GM12864 (cell line): Measurements from ENCODE around the gene GLUD1.
"Not testable (repeated sequence)": the region's sequence is repeated elsewhere in the genome, so short reads cannot be mapped to it uniquely, and the experiment has no call there.

Experiments
- DNase-seq: peaks from one replicate; pipeline ENCODE4 v3.0.0-alpha.2; 2011; ENCODE audit warnings: low read depth
- H3K4me3 ChIP-seq: 2 replicates; pipeline ENCODE4 v1.5.1; 2011; ENCODE audit warnings: mild to moderate bottlenecking, low read depth, low read length, control low read depth
- TF ChIP-seq, protein P1 (sequence below): IDR thresholded peaks from 2 replicates; pipeline ENCODE4 v1.5.1; 2011; ENCODE audit warnings: low read depth, mild to moderate bottlenecking, moderate library complexity, low read length, control low read depth, inconsistent platforms; ENCODE audit errors: missing control alignments

Gene GLUD1

DNA sequence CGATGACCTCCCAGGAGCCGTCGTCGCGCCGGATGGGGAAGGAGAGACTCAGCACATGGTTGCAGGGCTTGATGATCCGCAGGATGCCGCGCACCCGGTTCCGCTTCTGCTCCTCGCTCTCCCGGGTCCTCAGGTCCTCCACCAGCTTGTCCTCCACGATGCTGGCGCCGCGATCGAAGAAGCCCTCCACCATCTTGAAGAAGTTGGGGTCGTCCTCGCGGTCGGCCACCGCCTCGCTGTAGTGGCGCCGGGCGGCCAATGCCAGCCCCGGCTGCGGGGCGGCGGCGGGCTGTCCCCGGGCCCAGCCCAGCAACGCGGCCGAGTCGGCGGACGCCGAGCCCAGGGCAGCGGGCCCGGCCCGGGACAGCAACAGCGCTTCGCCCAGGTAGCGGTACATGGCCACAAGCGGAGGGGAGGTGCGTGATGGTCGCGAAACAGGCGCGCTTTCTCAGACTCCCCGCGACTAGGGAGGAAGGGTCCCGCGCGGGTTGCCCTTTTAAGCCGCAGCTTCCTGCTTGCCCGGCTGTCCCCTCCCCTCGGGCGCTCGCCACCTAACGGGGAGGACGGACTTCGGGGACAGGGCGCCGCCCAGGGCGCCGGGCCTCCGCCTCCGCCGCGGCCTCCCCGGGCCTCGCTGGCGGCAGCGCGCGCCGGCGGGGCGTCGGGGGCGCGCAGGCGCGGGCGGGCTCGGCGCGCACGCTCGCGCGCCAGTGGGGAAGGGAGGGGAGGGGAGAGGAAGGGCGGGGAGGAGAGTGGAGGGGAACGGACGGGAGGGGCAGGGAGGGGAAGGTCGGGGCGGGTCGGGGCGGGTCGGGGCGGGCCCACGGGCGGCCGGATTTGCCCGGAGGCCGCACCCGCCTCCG lies at the start of gene GLUD1, which contains the start of gene SHLD2:
GLUD1 (minus strand) TSS at position 471 of the 863 bp plus-strand sequence; CDS start at position 397, 74 bp downstream.
SHLD2 (plus strand) TSS at position 834 of the 863 bp plus-strand sequence. CDS start 56,149 bp downstream, outside the sequence.
- TF ChIP-seq, protein P1, sequence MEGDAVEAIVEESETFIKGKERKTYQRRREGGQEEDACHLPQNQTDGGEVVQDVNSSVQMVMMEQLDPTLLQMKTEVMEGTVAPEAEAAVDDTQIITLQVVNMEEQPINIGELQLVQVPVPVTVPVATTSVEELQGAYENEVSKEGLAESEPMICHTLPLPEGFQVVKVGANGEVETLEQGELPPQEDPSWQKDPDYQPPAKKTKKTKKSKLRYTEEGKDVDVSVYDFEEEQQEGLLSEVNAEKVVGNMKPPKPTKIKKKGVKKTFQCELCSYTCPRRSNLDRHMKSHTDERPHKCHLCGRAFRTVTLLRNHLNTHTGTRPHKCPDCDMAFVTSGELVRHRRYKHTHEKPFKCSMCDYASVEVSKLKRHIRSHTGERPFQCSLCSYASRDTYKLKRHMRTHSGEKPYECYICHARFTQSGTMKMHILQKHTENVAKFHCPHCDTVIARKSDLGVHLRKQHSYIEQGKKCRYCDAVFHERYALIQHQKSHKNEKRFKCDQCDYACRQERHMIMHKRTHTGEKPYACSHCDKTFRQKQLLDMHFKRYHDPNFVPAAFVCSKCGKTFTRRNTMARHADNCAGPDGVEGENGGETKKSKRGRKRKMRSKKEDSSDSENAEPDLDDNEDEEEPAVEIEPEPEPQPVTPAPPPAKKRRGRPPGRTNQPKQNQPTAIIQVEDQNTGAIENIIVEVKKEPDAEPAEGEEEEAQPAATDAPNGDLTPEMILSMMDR, result no peak
- H3K4me3 ChIP-seq, result peak within 1 kb of the TSS; percentile 74
- peak; percentile 81 for DNase-seq

DNA sequence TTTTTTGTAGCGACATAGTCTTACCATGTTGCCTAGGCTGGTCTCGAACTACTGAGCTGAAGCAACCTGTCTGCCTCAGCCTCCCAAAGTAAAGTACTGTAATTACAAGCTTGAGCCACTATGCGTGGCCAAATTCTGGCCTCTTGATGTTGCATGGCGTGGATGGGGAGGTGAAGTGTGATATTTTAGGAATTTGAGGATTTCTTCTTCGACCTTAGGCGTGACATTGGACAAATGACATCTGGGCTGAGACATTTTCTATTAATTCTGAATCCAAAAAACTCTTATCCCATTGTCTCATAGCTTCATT lies 48.4 kb upstream of the GLUD1 start:
- H3K4me3 ChIP-seq, DNase-seq: not testable (repeated sequence)

DNA sequence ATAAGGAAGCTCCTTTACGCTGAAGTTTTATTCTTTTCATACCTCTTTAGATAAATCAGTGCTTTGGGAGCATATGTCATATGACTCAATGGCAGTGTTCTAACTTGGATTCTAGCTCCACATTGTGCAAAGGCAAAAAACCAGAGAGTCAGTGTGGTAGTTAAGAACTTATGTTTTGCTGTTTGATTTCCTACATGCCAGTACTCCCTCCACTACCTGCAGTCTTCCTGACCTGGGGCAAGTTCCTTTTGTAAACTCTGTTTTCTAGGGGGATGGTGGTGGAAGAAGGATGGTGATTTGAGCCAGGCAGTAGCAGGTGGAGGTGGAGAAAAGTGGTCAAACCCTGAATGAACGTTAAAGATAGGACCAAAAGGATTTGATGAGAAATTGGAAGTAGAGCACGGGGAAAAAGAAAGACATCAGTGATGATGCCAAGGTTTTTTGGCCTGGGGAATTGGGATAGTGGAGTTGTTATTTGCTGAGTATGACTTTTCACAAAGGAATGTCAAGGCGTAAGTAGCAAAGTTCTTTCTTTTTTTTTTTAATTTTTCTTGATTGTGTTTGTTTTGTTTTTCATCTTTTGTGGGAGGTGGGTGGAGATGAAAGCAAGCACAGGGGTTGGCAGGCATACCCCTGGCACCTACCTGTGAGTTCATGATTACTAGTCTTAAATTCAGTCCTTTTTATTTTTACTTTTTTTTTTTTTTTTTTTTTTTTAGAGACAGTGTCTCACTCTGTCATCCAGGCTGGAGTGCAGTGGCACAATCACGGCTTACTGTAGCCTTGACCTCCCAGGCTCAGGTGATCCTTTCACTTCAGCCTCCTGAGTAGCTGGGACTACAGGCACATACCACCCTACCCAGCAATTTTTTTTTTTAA lies 47.8 kb upstream of the GLUD1 start:
- not testable (repeated sequence) for DNase-seq, H3K4me3 ChIP-seq

DNA sequence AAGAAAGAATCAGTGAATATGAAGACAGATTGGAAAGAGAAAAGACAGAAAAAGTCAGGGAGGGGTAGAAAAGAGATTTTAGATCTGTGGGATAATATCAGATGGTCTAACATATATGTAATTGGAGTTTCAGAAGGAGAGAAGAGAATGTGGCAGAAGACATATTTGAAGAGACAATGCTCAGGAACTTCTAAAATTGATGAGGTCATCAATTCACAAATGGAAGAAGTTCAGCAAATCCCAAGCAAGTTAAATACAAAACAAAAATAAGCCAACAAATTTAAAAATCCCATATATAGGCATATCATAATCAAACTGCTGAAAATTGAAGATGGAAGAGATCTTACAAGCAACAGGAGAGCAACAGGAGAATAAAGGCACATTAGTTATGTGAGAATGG lies 42.8 kb upstream of the GLUD1 start:
- not testable (repeated sequence) for DNase-seq, H3K4me3 ChIP-seq

DNA sequence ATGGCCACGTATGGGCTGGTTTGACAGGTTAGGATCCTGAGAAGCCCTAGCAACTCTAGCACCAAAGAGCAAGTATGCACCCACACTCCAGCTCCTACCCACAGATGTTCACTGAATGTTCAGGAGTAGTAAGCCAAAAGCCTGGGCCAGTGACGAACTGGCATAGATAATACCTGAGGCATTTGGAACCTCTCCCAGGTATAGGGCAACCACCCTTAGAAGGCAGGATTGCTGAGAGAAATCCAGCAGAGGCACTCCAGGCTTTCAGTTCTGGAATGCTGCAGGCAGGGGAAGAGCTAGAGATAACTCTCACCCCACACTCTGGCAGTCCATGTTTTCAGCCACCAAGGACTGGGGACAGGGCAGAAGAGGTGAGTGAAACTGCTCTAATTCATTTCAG lies 39.8 kb upstream of the GLUD1 start:
- not testable (repeated sequence) for H3K4me3 ChIP-seq, DNase-seq

DNA sequence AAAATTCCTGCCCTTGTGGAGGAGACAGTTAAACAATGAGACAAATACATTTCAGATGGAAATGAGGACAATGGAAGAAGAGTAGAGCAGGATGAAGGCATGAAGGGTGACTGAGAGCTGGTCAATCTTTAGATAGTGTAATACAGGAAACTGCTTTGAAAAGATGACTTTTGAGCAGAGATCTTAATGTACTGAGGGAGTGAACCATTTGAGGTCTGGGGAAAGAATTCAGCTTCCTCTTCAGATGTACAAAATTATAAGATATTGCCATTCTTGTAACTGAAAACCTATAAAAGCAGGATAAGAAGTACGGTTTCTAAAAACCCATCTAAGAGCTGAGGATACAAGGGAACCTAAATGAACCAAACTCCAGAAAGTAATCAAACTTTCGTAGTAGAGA lies 39.3 kb upstream of the GLUD1 start:
- DNase-seq, H3K4me3 ChIP-seq: not testable (repeated sequence)

DNA sequence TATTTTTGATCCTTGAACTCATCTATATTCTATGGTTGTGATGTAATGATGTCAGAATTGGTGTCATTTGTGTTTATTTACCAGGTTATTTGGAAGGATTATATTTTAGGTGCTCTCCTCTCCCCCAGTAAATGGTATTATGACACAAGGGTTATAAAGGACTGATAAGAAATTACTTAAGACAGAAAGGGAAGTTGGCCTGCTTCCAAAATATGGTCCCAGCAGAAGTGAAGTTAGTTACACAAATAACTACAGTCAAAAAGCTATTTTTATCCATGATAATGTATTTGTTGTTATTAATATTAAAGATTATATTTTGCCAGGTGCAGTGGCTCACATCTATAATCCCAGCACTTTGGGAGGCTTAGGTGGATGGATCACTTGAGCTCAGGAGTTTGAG lies 37.5 kb upstream of the GLUD1 start:
- not testable (repeated sequence) for H3K4me3 ChIP-seq, DNase-seq

DNA sequence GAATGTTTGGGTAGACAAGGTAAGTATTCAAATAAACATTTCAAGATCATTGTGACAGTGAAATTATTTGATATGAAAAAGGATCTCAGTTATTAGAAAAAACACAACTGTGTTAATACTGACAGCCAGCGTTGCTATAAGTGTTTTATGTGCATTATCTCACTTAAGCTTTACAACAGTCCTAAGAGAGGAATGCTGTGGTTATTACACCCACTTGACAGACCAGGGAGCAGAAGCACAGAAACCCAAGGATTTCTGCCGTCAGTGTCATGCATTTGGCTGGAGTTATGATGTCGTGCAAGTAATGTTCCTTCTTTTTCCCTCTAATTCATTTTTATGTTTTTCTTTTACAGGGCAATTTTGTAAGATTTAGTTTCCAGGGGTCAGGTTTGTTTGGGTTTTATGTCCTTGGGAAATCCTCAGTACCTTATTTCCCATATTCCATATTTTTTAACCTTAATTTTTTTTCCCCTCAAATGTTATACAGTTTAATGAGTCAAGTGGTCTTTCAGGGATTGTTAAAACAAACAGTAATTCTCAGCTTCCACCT lies 33.0 kb upstream of the GLUD1 start:
- H3K4me3 ChIP-seq, DNase-seq: not testable (repeated sequence)

DNA sequence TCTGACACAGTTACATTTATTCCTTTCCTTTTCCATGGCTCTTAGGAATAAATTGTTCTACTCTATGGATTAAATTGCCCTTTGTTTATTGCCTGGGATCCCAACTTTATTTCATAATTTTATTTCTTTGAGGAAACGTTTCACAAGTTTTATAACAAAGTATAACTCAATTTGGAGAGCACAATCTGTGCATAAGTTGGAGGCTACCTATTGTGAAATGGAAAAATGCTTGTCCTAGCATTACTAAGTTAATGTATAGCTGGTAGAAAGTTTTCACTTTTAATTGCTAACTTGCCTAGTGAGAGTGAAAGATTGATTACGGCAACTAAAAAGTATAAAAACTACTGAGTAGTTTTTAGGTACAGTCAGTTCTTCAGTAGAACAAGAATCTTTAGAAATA lies 32.4 kb upstream of the GLUD1 start:
- not testable (repeated sequence) for DNase-seq, H3K4me3 ChIP-seq

DNA sequence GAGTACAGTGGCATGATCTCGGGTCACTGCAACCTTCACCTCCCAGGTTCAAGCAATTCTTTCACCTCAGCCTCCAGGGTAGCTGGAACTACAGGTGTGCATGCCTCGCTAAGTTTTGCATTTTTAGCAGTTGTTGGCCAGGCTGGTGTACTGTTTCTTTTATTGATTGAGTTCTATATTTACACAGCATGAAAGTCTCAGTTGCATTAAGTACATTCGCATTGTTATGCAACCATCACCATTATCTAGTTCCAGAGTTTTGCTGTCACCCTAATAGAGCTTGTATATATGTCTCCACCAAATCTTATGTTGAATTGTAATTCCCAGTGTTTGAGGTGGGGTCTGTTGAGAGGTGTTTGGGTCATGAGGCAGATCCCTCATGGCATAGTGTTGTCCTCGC lies 28.7 kb upstream of the GLUD1 start:
- H3K4me3 ChIP-seq, DNase-seq: not testable (repeated sequence)

DNA sequence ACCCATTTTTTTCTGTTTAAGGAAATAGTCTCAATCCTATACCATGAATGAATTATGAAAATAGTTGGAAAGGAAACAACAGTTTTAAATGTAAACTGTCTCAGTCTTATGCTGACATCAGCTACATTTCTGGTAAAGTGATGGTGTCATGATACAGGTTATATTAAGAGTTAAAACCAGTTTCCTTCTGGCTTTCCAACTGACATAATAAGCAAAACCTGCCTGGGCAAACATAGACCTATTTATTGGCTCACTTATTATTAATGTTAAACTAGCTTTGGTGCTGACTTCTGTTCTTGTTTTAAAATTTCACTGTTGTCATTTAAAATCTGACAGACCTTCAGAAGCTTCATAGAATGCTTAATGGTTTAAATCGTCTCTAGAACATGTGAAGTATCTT lies 24.4 kb upstream of the GLUD1 start:
- not testable (repeated sequence) for DNase-seq, H3K4me3 ChIP-seq

DNA sequence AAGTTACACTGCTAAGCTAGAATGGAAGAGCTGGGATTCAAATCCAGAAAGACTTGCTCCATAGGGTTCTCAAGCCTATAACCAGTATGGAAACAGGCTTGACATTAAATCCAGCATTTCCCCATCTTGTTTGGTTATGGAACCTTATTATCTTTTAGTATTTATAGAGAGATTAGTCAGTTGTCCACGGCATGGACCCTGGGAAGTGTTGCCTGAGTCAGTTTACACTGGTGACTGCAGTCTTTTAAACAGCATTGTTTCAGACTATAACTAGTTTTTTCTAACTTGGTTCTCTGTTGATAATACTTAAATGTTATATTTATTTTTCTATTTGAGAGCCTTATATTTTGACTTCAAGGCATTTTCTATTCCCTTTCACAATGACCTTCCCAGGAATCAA lies 23.5 kb upstream of the GLUD1 start:
- not testable (repeated sequence) for DNase-seq, H3K4me3 ChIP-seq
